ENCODE results near the gene CHL1. TPM values are rescaled to one million over a fixed set of nuclear protein-coding genes. Genes with fewer than 3 reads are reported as not detected.

The CHL1 gene, protein sequence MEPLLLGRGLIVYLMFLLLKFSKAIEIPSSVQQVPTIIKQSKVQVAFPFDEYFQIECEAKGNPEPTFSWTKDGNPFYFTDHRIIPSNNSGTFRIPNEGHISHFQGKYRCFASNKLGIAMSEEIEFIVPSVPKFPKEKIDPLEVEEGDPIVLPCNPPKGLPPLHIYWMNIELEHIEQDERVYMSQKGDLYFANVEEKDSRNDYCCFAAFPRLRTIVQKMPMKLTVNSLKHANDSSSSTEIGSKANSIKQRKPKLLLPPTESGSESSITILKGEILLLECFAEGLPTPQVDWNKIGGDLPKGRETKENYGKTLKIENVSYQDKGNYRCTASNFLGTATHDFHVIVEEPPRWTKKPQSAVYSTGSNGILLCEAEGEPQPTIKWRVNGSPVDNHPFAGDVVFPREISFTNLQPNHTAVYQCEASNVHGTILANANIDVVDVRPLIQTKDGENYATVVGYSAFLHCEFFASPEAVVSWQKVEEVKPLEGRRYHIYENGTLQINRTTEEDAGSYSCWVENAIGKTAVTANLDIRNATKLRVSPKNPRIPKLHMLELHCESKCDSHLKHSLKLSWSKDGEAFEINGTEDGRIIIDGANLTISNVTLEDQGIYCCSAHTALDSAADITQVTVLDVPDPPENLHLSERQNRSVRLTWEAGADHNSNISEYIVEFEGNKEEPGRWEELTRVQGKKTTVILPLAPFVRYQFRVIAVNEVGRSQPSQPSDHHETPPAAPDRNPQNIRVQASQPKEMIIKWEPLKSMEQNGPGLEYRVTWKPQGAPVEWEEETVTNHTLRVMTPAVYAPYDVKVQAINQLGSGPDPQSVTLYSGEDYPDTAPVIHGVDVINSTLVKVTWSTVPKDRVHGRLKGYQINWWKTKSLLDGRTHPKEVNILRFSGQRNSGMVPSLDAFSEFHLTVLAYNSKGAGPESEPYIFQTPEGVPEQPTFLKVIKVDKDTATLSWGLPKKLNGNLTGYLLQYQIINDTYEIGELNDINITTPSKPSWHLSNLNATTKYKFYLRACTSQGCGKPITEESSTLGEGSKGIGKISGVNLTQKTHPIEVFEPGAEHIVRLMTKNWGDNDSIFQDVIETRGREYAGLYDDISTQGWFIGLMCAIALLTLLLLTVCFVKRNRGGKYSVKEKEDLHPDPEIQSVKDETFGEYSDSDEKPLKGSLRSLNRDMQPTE (N-terminal part only)
- 17.9 TPM for total RNA-seq

DNA sequence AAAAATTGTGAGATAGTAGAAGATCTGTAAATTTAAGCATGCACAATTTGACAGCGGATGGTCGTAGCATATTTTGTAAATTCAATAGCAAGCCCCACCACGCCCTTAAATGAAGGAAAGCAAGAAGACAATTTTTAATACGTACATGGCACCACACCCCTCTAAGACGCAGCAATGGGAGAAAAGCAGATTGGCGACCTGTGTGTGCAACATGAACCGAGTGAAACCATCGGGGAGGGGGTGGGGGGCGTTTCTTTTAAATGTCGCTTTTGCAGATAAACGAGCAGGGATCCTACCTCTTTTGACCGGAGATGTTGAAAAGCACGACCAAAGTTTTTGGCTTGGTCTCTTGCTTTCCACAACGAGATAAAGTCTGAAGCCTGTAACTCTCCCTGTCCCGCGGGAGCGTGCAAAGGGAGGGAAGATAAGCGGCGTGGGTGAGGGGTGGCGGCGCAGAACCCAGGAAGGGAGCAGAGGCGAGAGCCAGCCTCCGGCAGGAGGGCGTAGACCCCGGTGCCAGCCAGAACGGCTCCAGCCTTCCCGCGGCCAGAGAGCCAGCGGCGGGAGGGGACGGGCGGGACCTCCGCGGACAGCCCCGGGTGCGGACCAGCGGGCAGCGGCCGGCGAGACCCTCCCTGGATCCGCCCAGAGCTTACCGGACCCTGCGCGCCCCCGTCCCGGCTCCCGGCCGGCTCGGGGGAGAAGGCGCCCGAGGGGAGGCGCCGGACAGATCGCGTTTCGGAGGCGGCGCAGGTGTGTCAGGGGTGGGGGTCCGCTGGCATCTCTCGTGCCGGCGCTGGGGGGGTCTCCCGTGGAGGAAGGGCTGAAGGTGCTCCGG lies at the start of gene CHL1:
TSS of gene CHL1 (plus strand) at position 453 of the 838 bp plus-strand sequence. CDS start 123,014 bp downstream, outside the sequence.
- no peak for DNase-seq (ENCODE audit: low spot score)

DNA sequence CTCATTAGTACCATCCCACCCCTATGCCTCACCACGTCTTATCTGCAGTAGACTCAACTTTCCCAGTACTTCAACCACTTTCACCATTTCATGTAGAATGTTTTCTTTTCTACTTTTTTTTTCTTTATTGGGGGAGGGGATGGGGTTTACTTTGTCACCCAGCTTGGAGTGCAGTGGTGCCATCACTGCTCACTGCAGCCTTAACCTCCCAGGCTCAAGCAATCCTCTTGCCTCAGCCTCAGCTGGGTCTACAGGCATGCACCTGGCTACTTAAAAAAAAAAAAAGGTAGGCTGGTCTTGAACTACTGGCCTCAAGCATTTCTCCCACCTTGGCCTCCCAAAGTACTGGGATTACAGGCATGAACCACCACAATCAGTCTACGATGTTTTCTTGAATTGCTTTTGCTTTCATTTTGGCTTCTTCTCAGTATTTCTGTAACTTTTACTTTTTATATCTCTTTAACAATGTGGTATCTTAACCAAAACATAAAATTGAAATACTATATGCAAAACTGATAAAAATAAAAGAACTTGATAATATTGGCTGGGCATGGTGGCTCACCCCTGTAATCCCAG lies 44.9 kb upstream of the CHL1 start:
- DNase-seq (ENCODE audit: low spot score) = no peak

DNA sequence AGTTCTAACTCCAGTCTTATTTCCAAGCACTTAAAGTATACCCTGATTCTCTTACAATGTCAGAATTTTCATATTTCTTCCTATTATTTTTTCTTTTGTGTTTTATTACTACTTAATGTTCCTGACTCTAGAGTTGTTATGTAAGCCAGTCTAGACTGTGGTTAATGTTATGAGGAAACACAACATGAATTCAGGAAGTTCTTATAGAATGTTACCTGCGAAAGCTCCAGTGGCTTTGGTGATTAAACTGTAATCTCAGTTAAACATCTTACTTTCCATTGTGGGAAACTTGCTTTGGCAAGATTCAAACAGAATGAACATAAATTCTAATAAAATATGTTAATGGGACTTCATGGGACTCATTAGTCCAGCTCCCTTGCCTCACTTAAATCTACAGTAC lies 36.6 kb upstream of the CHL1 start:
- no peak for DNase-seq (ENCODE audit: low spot score)

DNA sequence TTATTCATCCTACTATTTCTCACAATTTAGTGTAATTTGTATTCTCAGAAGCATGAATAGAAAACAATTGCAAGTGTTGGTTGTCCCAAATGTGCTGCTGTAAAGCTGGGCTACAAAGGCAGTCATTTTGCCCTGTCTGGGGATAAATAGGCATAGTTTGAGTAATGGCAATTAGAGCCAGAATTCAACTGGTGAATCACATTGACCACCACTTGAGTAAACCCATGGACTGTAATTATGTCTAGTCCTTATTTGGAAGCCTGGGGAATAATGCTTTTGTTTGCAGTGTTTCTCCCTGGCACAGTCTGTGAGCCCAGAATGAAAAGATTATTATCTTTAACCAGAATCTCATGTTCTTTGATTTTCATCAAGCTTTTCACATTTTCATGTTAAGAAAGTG lies 30.5 kb upstream of the CHL1 start:
- DNase-seq (ENCODE audit: low spot score) = no peak

DNA sequence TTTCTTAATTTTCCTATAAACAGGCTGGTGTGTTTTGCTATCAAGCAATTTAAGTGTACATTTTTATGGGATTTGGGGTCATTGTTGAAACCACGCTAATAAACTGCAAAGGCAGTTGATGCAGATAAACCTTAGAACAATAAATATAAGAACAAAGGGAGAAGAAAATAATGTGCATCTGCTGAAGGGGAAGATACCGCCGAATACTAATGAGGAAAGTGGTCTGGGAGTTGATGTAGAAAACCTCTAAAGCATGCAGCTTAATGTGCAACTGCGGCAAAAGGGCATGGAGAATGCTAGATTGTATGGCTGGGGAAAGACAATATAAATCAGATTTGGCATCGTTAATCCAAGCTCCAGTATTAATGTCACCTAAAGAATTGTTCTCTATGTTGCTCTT lies 29.8 kb upstream of the CHL1 start:
- no peak for DNase-seq (ENCODE audit: low spot score)

DNA sequence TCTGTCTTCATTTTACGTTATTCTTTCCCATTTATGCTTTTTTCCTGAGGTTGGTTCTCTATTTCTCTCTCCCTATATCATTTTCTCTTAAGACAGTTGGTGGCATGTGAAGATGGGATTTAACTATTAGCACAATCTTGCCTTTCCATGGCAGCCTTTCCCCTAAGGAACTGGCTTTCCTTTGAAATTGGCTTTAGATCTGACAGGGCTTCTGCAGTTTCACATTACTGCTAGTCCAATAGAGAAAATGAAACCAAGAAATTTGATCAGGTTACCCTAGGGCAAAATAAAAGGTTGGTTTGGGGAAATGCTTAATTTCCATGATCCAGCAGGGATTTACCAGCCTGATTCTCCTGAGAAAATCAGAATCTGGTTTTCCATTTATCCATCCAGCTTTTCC lies 22.7 kb upstream of the CHL1 start:
- no peak for DNase-seq (ENCODE audit: low spot score)

DNA sequence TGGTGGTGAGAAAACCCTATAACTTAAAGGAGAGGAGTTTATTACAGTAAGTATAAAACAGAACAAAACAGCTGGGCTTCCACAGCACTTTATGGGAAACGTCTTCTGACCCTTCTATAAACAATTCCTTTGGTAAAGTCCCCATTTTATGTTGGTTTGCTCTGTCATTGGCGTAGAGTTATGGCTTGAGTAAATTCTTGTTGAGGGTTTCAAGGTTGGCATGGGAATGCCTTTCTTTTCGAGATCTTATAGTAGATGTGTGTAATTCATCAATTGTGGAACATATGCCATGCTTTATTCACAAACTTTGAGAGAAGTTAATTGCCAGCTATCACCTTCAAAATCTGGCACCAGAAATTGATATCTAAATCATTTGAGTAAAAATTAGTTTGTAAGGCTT lies 11.6 kb upstream of the CHL1 start:
- no peak for DNase-seq (ENCODE audit: low spot score)

DNA sequence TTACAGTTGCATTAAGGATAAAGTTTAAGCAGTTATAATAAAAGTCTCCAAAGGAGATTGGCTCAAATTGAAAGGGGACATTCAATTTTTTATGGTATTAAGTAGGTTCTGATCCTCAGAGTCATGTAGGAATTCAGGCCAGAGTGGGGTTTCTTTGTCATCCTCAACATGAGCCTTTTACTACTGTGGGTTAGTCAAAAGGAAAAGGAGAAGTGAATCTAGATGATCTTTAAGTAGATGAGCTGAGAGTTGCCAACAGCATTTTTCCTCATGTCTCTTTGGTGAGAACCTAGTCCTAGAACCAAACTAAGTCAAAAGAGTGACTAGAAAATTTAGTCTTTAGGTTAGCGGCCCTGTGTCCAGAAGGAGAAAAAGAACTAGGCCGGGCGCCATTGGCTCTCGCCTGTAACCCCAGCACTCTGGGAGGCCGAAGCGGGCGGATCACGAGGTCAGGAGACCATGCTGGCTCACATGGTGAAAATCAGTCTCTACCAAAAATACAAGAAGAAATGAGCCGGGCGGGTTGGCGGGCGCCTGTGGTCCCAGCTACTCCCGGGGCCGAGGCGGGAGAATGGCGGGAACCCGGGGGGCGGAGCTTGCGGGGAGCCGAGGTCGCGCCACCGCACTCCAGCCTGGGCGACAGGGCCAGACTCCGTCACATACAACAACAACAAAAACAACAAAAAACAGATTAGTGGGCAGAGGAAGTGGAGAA lies 4.2 kb upstream of the CHL1 start:
- no peak for DNase-seq (ENCODE audit: low spot score)

DNA sequence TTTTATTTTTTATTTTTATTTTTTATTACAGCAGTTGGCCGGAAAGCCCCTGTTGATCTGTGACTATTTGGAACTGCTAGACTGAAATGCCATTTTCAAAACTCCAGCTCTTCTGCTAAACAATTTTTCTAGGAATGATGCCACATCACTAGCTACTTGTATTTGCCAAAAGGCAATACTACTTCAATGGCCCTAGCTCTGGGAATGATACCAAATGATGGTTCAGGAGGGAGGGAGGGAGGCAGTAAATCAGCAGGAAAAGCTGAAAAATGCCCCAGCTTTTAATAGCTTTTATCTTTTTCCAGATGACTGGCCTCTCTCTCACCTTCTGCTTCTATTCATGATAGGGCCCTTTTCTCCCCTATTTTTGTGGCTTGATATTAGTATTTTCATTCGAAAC lies 2.6 kb upstream of the CHL1 start:
- DNase-seq (ENCODE audit: low spot score) = no peak

DNA sequence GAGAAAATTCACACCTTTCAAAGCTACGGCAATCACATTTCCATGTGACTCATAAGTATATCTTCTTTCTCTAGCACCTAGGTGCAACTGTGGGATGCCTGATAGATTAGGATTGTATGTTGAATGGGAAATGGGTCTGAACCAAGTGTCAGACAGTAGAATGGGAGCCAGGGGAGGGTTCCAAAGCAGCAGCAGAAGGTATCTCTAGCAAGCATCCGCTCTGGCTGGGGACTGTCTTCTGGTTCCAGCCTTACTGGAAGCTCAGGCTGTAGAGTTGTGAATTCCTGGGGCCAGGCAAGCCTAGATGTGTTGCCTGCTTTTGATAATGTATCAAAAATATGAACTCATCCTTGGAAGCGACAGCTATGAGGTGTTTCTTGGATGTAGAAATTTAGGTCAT lies 2.1 kb upstream of the CHL1 start:
- no peak for DNase-seq (ENCODE audit: low spot score)

DNA sequence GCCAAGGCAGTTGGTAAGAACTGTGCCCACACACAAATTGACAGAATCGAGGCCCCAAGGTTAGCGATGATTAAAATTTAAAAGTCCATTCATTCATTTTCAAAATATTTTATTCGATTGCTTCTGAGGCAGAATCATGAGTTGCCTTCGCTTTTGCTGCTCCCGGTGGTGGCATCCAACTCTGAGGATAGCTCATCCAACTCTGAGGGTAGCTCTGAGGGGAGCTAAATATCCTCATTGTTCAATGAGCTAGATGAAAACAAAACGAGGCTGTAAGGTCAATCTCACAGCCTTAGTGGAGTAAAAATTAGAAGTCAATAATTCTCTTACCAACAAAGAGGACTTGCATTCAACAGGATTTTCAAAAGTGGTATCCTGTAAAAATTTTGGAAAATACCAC lies 897 bp upstream of the CHL1 start:
- no peak for DNase-seq (ENCODE audit: low spot score)

DNA sequence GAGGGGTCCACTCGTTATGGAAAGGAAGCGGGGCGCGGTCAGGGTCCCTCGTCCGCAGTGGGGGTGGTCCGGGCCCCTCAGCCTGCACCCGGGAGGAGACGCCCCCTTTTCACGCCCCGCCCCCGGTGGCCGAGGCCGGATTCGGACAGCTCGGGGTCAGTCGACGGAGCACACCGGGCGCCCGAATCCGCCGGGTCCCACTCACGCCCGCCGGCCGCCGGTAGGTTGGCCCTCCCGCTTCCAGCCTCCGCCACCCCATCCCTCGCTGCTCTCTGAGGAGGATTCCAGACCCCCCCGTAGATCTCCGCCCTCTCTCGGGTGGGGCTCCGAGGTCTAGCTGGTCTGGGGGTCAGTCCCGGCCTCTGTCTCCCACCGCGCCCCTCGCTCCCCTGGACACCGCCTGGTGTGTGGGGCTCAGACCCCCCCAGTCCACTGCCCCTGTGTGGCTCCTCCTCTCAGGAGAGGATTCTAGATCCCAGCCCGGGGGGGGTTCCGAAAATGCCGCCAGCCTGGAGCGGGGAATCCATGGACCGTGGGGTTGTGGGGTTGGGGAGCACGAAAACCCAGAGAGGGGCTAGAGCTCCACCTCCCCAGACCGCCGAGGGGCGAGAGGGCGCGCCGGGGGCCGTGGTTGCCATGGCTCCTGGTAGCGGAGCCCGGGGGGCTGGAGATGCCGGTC lies 725 bp downstream of the CHL1 start:
- DNase-seq (ENCODE audit: low spot score) = no peak

DNA sequence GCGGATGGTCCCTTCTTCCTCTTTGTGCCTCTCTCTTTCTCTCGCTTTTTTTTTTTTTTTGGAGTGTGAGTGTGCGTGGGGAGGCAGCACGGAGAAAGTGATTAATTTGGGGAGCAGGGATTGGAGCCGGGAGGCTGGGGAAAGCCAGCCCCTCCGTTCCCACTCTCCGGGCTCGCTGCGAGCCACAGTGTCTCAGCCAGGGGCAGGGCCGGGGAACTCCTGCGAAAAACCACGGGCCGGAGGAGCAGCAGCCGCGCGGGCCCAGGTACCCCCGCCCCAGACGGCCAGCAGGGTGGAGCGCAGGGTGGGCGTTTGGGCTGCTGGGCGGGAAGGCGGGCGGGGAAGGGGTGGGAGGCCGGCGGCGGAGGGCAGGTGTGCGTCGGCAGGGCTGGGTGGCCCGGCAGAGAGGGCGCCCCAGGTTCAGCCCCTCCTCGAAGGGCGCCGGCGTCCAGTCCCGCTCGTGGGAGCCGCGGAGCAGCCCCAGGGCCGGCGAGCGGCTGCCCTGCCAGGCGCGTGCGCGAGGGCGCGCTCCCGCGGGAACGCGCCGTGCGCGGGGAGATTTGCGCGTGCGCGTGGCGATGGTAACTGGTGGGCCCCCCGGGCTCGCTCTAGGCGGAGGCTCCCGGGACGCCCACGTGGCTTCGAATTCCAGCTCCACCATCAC lies 1.4 kb downstream of the CHL1 start:
- DNase-seq (ENCODE audit: low spot score) = no peak

DNA sequence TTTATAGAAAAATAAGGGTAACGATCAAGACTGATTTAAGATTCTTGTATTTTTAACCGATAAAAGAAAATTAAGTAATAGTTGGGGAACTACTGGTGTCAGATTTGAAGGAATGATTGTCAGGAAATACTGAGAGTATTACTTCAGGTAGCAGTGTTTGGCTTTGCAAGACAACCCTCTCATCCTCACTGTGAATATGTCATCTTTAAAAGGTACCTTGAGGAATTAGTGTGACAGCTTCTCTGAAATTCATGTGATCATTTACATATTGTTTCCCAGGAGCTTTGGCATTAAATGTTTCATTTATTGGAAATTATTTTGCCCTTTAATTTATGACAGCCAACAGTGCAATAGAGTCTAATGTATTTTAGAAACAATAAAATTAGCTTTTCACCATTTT lies 3.3 kb downstream of the CHL1 start:
- no peak for DNase-seq (ENCODE audit: low spot score)

DNA sequence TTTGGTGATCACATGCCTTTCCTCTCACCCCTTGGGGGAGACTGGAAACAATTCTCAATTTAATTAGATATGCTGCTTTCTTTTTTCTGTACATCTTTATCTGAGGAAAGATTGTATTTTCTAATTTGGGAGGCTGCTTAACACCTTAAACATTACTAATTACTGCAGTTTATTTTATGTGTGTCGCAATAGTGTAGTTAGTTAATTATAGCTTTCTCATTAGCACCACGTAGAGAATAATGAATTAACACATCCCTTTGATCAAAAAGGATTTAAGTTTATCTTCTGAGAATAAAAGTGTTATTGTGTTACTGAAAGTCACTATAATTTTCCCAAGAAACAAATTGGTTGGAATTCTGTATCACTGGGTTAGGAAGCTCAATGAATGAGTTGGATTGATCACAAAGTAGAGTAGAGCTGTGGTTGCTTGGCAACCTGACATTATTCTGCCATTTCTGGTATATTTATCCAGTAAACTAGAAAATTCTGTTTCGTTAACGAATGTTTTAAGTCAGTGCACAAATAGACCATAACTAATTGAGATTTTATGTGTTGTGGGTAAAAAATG lies 4.3 kb downstream of the CHL1 start:
- DNase-seq (ENCODE audit: low spot score) = no peak

DNA sequence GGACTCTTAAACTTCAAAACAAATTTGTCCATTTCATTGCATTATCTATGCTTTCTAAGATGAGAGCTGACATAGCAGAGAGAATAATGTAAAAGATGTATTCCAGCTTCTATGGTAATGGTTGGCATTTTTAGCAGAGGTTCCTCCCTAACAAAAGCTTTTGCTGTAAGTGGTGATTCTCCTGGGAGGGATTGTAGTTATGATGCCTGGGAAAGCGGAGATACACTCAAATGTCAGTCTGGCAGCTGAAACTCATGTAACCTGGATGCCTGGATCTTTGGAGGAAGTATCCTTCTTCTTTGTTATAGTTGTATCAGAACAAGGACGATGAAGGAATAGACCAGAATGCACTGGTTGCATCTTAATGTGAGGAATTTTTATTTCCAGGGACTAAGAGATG lies 7.5 kb downstream of the CHL1 start:
- DNase-seq (ENCODE audit: low spot score) = no peak

DNA sequence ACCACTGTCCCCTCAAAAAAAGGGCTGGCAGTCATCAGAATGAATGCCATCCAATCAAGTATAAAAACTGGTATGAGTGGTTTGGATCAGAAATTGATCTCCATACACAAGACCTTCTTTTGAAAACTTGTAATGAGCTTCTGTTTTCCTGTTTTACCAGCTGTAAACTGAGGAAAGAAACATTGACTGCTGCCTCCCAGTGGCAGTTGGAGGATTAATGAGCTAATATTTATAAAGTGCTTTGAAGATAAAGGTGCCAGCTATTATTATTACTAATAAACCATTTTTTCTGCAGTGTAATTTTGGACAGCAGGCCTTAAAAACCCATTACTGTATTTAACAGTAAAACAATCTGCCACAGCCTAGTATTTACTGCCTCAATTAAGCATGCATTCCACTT lies 11.4 kb downstream of the CHL1 start:
- no peak for DNase-seq (ENCODE audit: low spot score)

DNA sequence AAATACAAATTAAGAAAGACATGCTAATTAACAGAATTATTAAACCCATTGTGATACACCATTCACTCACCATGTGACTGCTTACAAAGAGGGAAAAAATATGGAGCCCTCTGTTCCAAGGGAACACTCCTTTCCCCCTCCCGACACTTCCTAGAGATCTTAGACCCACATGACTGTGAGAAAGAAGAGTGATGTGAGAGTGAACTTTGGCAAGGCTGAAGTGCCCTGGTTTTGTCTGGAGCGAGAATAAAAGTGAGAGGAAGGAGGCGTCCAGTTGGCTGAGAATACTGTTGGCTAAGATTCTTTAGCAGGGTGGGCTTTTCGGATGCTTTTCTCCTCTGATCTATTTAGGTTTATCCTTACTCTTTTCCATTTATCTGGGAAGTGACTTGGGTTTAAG lies 14.1 kb downstream of the CHL1 start:
- DNase-seq (ENCODE audit: low spot score) = no peak

DNA sequence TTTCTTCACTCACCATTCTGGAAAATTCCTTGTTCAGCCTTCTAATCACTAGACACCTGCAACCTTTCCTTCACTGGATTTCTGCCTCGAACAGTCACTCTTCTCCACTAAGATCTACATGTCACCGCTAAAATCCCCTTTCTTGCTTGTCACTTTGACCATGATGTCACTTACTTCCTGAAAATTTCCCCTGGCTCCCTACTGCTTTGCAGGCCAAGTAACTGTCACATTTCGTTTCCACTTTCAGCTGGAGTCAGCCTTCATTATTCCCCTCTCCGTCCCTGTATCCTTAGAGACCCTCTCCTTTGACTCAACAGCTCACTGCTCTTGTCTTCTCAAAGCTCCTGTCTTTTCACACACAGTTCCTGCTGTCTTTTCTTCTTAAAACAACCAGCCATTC lies 15.9 kb downstream of the CHL1 start:
- no peak for DNase-seq (ENCODE audit: low spot score)

All from mucosa of gallbladder (tissue), 1 donor.